T-helper 2 cell treated with Interferon-gamma antibody and Interleukin-4, amounts not matched to agents 5 μg/mL and 100 μg/mL, for 36 hours (primary cell): Measurements from ENCODE around the gene TP73.
A peak's percentile ranks its signal among the peaks of the same experiment; 100 is the strongest.

Experiments
- DNase-seq: peaks from one replicate; pipeline ENCODE4 v3.0.0; 2021; ENCODE audit warnings: low spot score
- H3K27ac Mint-ChIP-seq: one replicate; pipeline ENCODE4 v1.8.0; 2021; ENCODE audit warnings: mild to moderate bottlenecking, mixed read lengths
- H3K27me3 Mint-ChIP-seq: one replicate; pipeline ENCODE4 v1.8.0; 2021; ENCODE audit warnings: low read depth, mixed read lengths
- H3K36me3 Mint-ChIP-seq: one replicate; pipeline ENCODE4 v1.8.0; 2021; ENCODE audit warnings: low read depth, mixed read lengths
- H3K4me1 Mint-ChIP-seq: one replicate; pipeline ENCODE4 v1.8.0; 2021; ENCODE audit warnings: low read depth, mixed read lengths
- H3K4me3 Mint-ChIP-seq: one replicate; pipeline ENCODE4 v1.8.0; 2022; ENCODE audit warnings: mild to moderate bottlenecking, moderate library complexity, mixed read lengths
- H3K9me3 Mint-ChIP-seq: one replicate; pipeline ENCODE4 v1.8.0; 2021; ENCODE audit warnings: mixed read lengths

TP73 gene

DNA sequence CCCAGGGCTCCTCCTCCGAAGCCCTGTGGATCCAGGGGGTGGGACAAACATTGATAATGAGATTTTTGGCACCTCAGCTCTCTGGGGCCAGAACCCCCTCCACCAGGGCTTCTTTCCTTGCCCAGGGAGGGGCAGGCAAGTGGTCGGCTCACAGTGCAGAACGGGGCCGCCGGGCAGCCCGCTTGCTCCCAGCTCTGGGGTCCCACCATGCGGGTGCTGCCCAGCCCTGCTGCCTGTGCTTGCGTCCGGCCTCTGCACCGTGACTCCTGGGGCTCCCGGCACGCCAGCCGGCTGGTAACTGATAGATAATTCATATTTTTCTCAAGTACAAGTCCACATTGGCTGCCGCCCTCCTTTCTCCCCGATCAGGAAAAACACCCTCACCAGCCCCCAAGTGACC, 57.9 kb downstream of the TP73 start:
- no peak for DNase-seq
- Mint-ChIP-seq H3K27me3 (no peaks in the 10 kb centered on the region), H3K36me3 (no peaks in the 10 kb centered on the region)

DNA sequence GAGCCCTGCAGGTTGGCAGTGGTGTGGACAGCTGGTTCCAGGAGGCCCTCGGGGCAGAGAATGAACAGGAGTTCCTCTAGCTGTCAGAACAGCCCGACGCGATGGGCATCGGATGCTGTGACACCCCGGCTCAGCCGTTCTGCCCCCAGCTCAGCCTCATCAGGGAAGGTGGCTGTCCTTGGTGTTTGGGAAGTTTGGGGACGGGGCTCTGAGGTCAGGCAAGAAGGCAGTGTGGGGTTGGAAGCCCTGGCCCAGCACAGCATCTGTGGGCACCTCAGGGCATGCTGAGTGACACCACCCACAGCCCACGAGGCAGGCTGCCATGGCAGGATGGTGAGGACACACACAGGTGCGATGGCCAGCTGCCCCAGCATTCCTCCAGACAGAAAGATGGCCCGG, 59.1 kb downstream of the TP73 start:
- Mint-ChIP-seq H3K36me3 (no peaks in the 10 kb centered on the region), H3K27ac (no peak overlapping the region), H3K27me3 (no peaks in the 10 kb centered on the region), H3K4me1 (no peaks in the 10 kb centered on the region), H3K4me3 (no peak overlapping the region), H3K9me3 (no peaks in the 10 kb centered on the region)
- no peak for DNase-seq

More for the DNA sequence above, 57.9 kb downstream of the TP73 start:
- Mint-ChIP-seq H3K27ac (no peak overlapping the region), H3K4me1 (no peaks in the 10 kb centered on the region), H3K9me3 (no peaks in the 10 kb centered on the region), H3K4me3 (no peak overlapping the region)

DNA sequence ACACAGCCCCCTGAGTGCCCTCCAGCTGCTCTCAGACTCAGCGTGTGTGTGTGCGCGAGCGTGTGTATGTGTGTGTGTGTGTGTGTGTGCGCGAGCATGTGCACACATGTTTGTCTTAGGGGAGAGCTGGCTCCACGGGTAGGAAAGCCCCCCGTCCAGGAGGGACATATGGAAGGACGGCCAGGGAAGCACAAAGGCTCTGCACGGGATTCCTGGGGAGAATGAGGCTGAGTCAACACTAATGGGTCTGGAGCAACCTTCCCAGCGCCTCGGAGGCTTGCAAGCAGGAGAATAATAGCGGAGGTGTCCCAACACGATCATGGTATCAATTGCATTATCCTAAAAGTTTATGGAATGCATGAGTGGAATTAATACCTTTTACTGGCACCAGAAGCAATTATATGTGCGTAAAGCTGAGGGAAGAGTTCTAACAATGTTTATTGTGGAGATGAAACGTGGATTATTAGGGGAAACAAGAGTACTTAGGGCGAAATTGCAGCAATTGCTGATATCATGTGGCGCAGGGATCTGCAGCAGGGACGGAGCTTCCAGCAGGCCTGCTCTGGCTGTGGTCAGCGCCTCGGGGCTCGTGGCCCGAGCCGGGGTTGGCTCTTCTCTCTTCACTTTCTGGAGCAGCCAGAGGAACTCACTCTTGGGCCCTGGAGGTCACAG, 59.6 kb downstream of the TP73 start:
- Mint-ChIP-seq H3K27me3 (no peaks in the 10 kb centered on the region), H3K27ac (no peak overlapping the region), H3K4me1 (no peaks in the 10 kb centered on the region), H3K4me3 (no peak overlapping the region), H3K9me3 (no peaks in the 10 kb centered on the region), H3K36me3 (no peaks in the 10 kb centered on the region)
- no peak for DNase-seq

DNA sequence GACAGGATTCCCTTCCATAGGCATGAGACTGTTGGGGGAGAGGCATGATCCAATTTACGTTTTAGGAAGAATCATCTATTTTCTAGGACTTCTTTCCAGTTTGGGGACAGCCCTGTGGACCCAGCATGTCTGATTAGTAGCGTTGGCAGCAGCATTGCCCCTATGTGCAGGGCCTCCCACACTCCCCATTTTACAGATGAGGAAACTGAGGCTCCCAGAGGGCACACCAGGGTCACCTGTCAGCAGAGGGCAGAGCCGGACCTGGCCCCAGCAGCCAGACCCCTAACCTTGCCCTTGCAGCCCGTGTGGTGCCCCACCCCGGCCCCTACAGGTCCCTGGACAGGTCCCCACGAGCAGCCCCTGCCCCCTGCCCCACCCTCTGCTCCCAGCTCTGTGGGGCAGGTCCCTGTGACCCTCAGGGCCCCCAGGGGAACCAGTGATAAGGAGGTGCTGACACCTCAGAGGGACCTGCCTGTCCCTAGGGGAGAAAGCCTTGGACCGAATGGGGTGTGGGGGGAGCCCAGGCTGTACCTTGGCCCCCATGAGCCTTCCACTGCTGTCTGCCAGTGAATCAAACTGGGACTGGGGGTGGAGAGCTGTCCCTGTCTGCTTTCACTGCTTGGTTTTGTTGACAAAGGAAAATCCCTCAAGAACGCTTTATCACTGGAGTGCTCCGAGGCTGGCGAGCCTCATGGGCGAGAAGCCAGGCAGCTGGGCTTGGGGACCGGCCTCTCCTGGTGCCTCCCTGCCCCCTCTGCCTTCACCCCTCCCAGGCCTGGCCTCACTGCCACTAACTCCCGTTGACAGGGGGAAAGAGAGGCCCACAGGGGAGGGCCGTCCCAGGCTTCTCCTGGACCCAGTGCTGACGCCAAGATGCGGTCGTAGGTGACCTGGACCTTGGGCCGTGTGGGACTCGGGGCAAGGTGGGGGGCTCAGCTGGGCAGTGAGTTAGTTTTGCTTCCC, 60.5 kb downstream of the TP73 start:
- H3K9me3 Mint-ChIP-seq: no peaks in the 10 kb centered on the region
- H3K27ac Mint-ChIP-seq: no peak overlapping the region
- no peaks in the 10 kb centered on the region for H3K27me3 Mint-ChIP-seq
- H3K4me1 Mint-ChIP-seq: no peaks in the 10 kb centered on the region
- no peaks in the 10 kb centered on the region for H3K36me3 Mint-ChIP-seq
- no peak overlapping the region for H3K4me3 Mint-ChIP-seq
- no peak for DNase-seq

DNA sequence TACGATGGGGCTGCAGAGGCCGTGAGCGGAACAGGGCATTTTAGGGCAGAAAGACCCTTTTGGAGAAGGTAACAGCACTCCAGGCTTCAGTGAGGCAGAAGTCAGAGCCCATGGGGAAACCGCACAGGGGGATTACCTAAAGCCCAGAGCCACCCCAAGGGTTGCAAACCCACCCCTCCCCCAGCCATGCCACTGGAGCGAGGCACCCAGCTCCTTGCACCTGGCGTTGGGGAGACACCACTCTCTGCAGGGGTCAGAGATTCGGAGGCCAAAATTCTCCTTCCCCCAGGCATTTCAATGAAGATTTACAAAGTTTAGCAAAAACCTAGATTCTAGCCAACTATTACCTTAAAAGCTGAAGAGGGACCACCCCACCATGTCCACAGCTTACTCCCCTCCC, 61.5 kb downstream of the TP73 start:
- Mint-ChIP-seq H3K9me3 (no peaks in the 10 kb centered on the region), H3K4me1 (no peaks in the 10 kb centered on the region), H3K27me3 (no peaks in the 10 kb centered on the region), H3K27ac (no peak overlapping the region), H3K4me3 (no peak overlapping the region), H3K36me3 (no peaks in the 10 kb centered on the region)
- no peak for DNase-seq

DNA sequence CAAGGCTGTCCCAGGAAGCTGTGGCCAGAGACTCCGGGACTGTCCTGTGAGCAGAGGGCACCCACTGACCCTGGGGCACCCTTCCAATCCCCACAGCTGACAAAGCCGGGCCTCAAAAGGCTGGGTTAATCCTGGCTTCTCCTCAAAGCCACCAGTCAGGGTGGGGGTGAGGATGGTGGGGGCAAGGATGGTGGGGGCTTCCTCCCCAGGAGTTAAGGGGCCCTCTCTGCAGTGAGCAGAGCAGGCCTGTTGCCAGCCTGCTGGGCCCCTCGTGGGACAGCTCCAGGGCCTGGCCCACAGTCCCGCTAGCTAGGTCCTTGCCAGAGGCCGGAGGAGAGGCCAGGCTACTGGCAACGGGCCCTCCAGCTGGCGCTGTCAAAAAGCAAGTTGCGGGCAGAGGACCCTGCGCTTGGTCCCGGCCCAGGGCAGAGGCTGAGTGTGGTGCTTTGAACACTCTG, 62.0 kb downstream of the TP73 start:
- H3K36me3 Mint-ChIP-seq: no peaks in the 10 kb centered on the region
- no peak overlapping the region for H3K4me3 Mint-ChIP-seq
- DNase-seq: no peak
- H3K4me1 Mint-ChIP-seq: no peaks in the 10 kb centered on the region
- no peaks in the 10 kb centered on the region for H3K27me3 Mint-ChIP-seq
- no peak overlapping the region for H3K27ac Mint-ChIP-seq
- H3K9me3 Mint-ChIP-seq: no peaks in the 10 kb centered on the region

DNA sequence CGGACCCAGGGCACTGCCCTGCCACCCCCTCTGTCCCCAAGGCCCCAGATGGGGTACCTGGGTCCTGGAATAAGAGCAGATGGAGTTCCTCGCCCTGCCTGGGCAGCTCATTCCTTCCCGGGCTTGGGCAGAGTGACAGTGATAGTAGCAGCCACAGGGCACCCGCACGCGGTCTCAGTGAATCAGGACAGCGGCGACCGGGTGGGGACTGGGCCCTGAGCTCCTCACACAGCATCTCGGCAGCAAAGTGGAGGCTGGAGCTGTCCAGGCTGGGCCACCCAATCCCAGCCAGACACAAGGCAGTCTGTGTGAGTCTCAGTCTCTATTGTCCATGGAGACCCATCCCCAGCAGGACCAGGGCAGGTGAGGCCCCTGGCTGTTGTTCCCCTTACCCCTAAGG, 62.5 kb downstream of the TP73 start:
- no peak overlapping the region for H3K4me3 Mint-ChIP-seq
- H3K36me3 Mint-ChIP-seq: no peaks in the 10 kb centered on the region
- no peaks in the 10 kb centered on the region for H3K4me1 Mint-ChIP-seq
- no peak for DNase-seq
- no peaks in the 10 kb centered on the region for H3K9me3 Mint-ChIP-seq
- no peak overlapping the region for H3K27ac Mint-ChIP-seq
- H3K27me3 Mint-ChIP-seq: no peaks in the 10 kb centered on the region

DNA sequence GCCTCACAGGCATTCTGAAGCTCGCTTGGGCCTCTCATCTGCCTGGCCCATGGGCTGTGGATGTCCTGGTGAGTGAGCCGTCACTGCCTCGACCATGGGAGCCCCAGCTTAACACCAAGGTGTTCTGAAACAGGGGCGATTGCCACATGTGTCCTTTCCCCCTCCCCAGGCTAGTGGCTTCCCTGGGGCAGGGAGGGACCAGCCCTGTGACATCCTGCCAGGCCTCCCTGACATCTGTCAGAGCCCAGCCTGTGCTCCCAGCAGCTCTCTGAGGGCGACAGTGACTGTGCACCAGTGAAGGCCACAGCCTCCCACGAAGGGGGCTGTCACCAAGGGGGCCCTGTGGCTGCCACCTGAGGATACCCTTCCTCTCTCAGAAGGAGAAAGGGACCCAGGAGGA, 64.0 kb downstream of the TP73 start:
- Mint-ChIP-seq H3K36me3 (no peaks in the 10 kb centered on the region), H3K4me1 (peaks cover 1% of the 10 kb centered on the region), H3K27ac (no peak overlapping the region), H3K27me3 (no peaks in the 10 kb centered on the region), H3K9me3 (no peaks in the 10 kb centered on the region), H3K4me3 (no peak overlapping the region)
- DNase-seq: no peak

DNA sequence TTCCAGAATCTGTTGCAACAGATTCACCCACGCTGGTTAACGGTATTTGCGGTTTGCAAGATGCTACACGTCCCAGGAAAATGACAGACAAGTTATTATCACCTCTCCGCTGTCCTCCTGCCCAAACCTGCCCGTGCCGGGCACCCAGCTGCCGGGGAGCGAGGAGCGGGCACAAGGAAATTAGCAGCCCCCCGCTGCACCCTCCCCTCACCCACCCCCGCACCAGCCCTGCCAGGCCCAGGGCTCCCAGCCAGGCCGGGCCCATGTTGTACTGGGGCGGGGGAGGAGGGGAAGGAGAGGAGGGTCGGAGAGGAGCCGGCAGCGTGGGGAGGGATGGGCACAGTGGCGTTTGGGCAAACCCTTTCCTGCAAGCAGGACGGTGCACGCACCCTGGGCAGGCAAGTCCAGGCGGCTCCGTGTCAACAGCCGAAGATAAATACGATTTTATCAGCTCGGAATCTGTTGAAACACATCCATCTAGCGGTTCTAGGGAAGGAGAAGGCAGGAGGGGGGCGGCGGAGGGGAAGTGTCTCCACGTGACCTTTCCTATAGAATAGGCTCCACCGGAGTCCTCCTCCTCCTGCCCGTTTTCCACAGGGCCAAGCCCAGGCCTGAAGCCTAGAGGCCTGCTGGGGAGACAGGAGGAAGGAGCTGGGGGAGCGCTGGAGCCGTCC, 64.9 kb downstream of the TP73 start:
- Mint-ChIP-seq H3K4me1 (peaks cover 1% of the 10 kb centered on the region), H3K27ac (no peak overlapping the region), H3K9me3 (no peaks in the 10 kb centered on the region), H3K36me3 (no peaks in the 10 kb centered on the region), H3K27me3 (no peaks in the 10 kb centered on the region), H3K4me3 (no peak overlapping the region)
- no peak for DNase-seq

DNA sequence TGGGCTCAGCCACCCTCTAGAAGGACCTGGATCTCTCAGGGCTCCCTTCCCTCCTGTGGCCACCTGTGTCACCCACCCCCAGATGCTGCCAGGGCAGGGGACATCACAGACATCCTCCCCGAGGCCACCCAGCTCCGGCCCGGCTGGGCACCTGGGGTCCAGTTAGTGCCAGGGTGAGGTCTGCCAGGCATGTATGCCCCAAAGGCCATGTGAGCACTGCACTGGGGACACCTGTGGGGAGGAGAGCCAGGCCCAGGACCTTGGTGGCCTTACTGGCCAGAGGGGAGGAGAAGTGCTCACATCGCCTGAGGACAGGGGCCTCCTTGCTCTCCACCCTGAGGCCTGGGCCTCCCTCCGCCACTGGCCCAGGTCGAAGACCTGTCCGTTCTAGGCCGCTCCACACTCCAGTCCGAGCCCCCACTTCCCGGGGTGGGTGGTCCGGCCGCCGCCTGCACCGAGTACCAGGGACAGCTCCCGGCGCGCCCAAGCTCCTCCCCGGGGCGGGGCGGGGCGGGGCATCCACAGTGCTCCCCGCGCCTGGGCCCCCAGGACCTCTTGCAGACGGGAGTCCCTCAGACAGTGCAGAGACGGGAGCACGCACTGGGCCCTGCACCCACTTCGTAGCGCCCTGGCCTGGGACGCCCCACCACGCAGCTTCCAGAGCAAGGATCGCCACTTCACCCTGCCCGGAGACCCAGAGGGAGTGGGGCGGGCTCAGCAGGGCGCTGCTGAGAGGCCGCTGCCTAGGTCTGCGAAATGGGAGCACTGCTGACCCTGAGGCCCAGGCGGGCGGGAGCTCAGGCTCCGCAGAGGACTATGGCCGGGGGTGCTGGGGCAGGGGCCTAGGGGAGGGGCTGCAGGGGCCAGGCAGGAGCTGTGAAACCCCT, 65.6 kb downstream of the TP73 start:
- Mint-ChIP-seq H3K4me3 (no peak overlapping the region), H3K36me3 (no peaks in the 10 kb centered on the region)

DNA sequence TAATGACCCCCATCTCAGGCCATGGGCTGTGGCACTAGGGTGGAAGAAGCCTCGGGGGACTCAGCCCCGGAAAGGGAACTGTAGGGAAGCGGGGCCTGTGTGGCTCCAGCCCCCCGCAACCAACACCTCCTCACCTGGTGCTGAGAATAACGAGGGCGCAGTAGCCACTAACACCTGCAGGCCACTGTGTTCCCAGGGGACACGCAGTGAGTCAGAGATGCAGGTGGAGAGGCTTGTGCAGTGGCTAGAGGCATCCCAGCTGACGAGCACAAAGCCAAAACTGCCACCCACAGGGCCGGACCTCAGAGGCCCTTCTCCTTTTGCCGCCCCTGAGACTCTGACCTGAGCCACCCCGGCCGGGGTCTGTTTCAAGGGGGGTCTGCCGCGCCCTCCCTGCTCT, 66.4 kb downstream of the TP73 start:
- DNase-seq: no peak
- Mint-ChIP-seq H3K27me3 (no peaks in the 10 kb centered on the region), H3K36me3 (no peaks in the 10 kb centered on the region), H3K27ac (no peak overlapping the region), H3K4me1 (peaks cover 1% of the 10 kb centered on the region), H3K4me3 (no peak overlapping the region), H3K9me3 (no peaks in the 10 kb centered on the region)

More for the DNA sequence above, 65.6 kb downstream of the TP73 start:
- peaks cover 1% of the 10 kb centered on the region for H3K4me1 Mint-ChIP-seq
- H3K27ac Mint-ChIP-seq: no peak overlapping the region
- no peaks in the 10 kb centered on the region for H3K9me3 Mint-ChIP-seq
- H3K27me3 Mint-ChIP-seq: no peaks in the 10 kb centered on the region
- peak; percentile 13 for DNase-seq

DNA sequence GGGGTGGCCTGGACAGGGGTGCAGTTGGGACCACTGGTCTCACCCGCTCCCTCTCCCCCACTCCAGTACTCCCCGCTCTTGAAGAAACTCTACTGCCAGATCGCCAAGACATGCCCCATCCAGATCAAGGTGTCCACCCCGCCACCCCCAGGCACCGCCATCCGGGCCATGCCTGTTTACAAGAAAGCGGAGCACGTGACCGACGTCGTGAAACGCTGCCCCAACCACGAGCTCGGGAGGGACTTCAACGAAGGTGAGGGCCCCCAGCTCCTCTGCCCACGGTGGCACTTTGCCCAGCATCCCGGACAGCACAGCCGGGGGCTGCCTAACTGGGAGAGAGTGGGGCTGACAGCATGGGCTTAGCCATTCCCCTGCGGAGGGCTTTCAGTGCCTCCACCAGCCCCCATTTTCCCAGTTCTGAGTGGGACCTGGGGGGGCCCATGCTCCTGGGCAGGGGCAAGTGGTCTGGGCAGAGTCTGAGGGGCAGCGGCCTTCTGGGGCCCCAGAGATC, 69.7 kb downstream of the TP73 start:
- H3K4me3 Mint-ChIP-seq: no peak overlapping the region
- no peak overlapping the region for H3K27ac Mint-ChIP-seq

DNA sequence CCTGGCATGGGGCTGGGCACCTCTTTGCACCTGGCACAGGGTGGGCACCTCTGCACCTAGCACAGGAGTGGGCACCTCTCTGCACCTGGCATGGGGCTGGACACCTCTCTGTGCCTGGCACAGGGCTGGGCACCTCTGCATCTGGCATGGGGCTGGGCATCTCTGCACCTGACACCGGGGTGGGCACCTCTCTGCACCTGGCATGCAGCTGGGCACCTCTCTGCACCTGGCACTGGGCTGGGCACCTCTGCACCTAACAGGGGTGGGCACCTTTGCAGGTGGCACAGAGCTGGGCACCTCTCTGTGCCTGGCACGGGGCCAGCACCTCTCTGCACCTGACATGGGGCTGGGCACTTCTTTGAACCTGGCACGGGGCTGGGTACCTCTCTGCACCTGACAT, 70.5 kb downstream of the TP73 start:
- Mint-ChIP-seq H3K4me1 (peaks cover 3% of the 10 kb centered on the region), H3K36me3 (no peaks in the 10 kb centered on the region), H3K4me3 (no peak overlapping the region), H3K27ac (no peak overlapping the region), H3K9me3 (no peaks in the 10 kb centered on the region), H3K27me3 (no peaks in the 10 kb centered on the region)
- DNase-seq: no peak

More for the DNA sequence above, 69.7 kb downstream of the TP73 start:
- H3K4me1 Mint-ChIP-seq: peaks cover 3% of the 10 kb centered on the region
- H3K36me3 Mint-ChIP-seq: no peaks in the 10 kb centered on the region
- H3K27me3 Mint-ChIP-seq: no peaks in the 10 kb centered on the region
- DNase-seq: no peak
- no peaks in the 10 kb centered on the region for H3K9me3 Mint-ChIP-seq
